Mononuclear cell (primary cell): ENCODE data around the gene NDUFAF3. TPM values are rescaled to one million over a fixed set of nuclear protein-coding genes. Genes with fewer than 3 reads are reported as not detected.

ENCODE experiments used
- H3K27me3 ChIP-seq: 2 replicates; pipeline ENCODE4 v1.6.0; 2011; ENCODE audit warnings: low read length, control low read depth; ENCODE audit not compliant: insufficient read depth
- H3K4me1 ChIP-seq: 2 replicates; pipeline ENCODE4 v1.5.1; 2011; ENCODE audit warnings: mild to moderate bottlenecking, low read length, control low read depth; ENCODE audit not compliant: insufficient read depth
- H3K4me3 ChIP-seq: 2 replicates; pipeline ENCODE4 v1.5.1; 2011; ENCODE audit warnings: mild to moderate bottlenecking, low read length, moderate library complexity
- H3K9me3 ChIP-seq: 2 replicates; pipeline ENCODE4 v1.5.1; 2011; ENCODE audit warnings: low read depth, mild to moderate bottlenecking, control low read depth, low read length
- total RNA-seq: library from RNA; depleted of rRNA; stranded (reverse); fragments of >200 nt; gene quantifications from one replicate; pipeline ENCODE4 v1.2.3, GENCODE V29; 2012

Gene NDUFAF3
- total RNA-seq, 1 donor, result 27.9 TPM

- Histone ChIP-seq H3K4me1 (no peaks in the 10 kb centered on the region), H3K27me3 (no peaks in the 10 kb centered on the region), H3K4me3 (no peak overlapping the region), H3K9me3 (no peaks in the 10 kb centered on the region)
Observed at GRCh38 chr3:49053543-49053942, 31.6 kb downstream of the NDUFAF3 start.

- Histone ChIP-seq H3K9me3 (no peaks in the 10 kb centered on the region), H3K4me3 (no peak overlapping the region), H3K4me1 (no peaks in the 10 kb centered on the region)
Observed at GRCh38 chr3:49054344-49054862, 32.5 kb downstream of the NDUFAF3 start.

DNA sequence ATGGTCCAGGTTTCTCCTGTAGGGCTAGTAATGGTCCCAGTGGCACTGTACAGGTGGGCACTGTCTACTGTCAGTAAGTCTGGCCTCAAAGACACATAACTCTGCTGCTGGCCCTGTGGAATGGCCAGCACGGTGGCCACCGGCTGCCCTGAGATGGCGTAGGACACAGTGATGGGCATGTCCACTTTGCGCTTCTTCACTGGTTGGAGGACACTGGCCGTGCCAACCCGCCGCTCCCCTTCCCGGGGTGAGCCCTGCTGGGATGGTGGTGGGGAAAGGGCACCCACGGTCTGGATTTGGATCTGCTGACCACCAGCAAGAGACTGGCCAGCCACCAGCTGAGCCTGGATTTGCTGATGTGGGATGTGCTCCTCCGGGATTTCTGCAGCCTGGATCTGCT, 35.3 kb downstream of the NDUFAF3 start:
- Histone ChIP-seq H3K4me3 (no peak overlapping the region), H3K27me3 (no peaks in the 10 kb centered on the region), H3K4me1 (no peaks in the 10 kb centered on the region), H3K9me3 (no peaks in the 10 kb centered on the region)

More at GRCh38 chr3:49054344-49054862, 32.5 kb downstream of the NDUFAF3 start:
- H3K27me3 ChIP-seq, result no peaks in the 10 kb centered on the region

GRCh38 chr3:49058011-49058410, 36.1 kb downstream of the NDUFAF3 start:
- Histone ChIP-seq H3K9me3 (no peaks in the 10 kb centered on the region), H3K27me3 (no peaks in the 10 kb centered on the region), H3K4me1 (no peaks in the 10 kb centered on the region), H3K4me3 (no peak overlapping the region)

Other genes with a start within 250 kb of the NDUFAF3 start
- gene PRKAR2A, start 174.2 kb upstream of the NDUFAF3 start, total RNA-seq, result 26.1 TPM
- gene SLC25A20, start 123.2 kb upstream of the NDUFAF3 start, total RNA-seq, result 2.2 TPM
- 120 TPM for gene ARIH2, start 103.3 kb upstream of the NDUFAF3 start, total RNA-seq
- 18.6 TPM for gene P4HTM, start 31.9 kb upstream of the NDUFAF3 start, total RNA-seq
- gene WDR6, start 14.7 kb upstream of the NDUFAF3 start, total RNA-seq, result 31.9 TPM
- 16.3 TPM for gene DALRD3, start 3.5 kb upstream of the NDUFAF3 start, total RNA-seq
- 81.5 TPM for gene IMPDH2, start 7.3 kb downstream of the NDUFAF3 start, total RNA-seq
- gene QRICH1, start 72.0 kb downstream of the NDUFAF3 start, total RNA-seq, result 143 TPM
- gene QARS1, start 82.6 kb downstream of the NDUFAF3 start, total RNA-seq, result 262 TPM
- 21.5 TPM for gene USP19, start 98.7 kb downstream of the NDUFAF3 start, total RNA-seq
- gene LAMB2, start 110.9 kb downstream of the NDUFAF3 start, total RNA-seq, result 3.1 TPM
- gene CCDC71, start 144.2 kb downstream of the NDUFAF3 start, total RNA-seq, result 15.4 TPM
- 2.7 TPM for gene KLHDC8B, start 149.5 kb downstream of the NDUFAF3 start, total RNA-seq